Neural cell (in vitro differentiated cells): ENCODE measurements around the gene NEDD4L. TPM values are rescaled to one million over a fixed set of nuclear protein-coding genes. Genes with fewer than 3 reads are reported as not detected.

Experiments used
- H2AFZ ChIP-seq: fragments of 200-600, 300-800 bp; sonication (generic), shearing (Covaris generic); 2 replicates; pipeline ENCODE4 v1.6.0; 2014; ENCODE audit warnings: low read depth, mild to moderate bottlenecking, antibody characterized with exemption, low read length, moderate library complexity
- H3F3A ChIP-seq: fragments of 200-600 bp; shearing (Covaris generic); 2 replicates; pipeline ENCODE4 v1.6.1; 2016; ENCODE audit warnings: mild to moderate bottlenecking, moderate library complexity, mixed read lengths, antibody characterized with exemption, low read length; ENCODE audit not compliant: insufficient read depth, poor library complexity, severe bottlenecking
- H3K27ac ChIP-seq: fragments of 200-600, 300-800 bp; sonication (generic), shearing (Covaris generic); 2 replicates; pipeline ENCODE4 v1.5.1; 2014; ENCODE audit warnings: mild to moderate bottlenecking, low read length, moderate library complexity
- H3K27me3 ChIP-seq: fragments of 300-800, 200-600 bp; sonication (generic), shearing (Covaris generic); 2 replicates; pipeline ENCODE4 v1.6.0; 2014; ENCODE audit warnings: mild to moderate bottlenecking, low read depth, low read length, moderate library complexity; ENCODE audit not compliant: insufficient read depth
- H3K36me3 ChIP-seq: fragments of 300-800, 200-600 bp; sonication (generic), shearing (Covaris generic); 2 replicates; pipeline ENCODE4 v1.5.1; 2014; ENCODE audit warnings: mild to moderate bottlenecking, antibody characterized with exemption, low read length, moderate library complexity; ENCODE audit not compliant: insufficient read depth
- H3K4me2 ChIP-seq: fragments of 300-800, 200-600 bp; sonication (generic), shearing (Covaris generic); 2 replicates; pipeline ENCODE4 v1.6.0; 2014; ENCODE audit warnings: mild to moderate bottlenecking, low read length
- H3K4me3 ChIP-seq: fragments of 300-800, 200-600 bp; sonication (generic), shearing (Covaris generic); 2 replicates; pipeline ENCODE4 v1.5.1; 2014; ENCODE audit warnings: mild to moderate bottlenecking, low read length, moderate library complexity
- H3K79me2 ChIP-seq: fragments of 200-600 bp; shearing (Covaris generic); replicated peaks from 2 replicates; pipeline ENCODE4 v1.6.0; 2014; ENCODE audit warnings: mild to moderate bottlenecking, low read length, moderate library complexity; ENCODE audit not compliant: insufficient read depth
- H3K9ac ChIP-seq: fragments of 300-800, 200-600 bp; sonication (generic), shearing (Covaris generic); 2 replicates; pipeline ENCODE4 v1.6.1; 2016; ENCODE audit warnings: mild to moderate bottlenecking, low read length, mixed read lengths
- H3K9me2 ChIP-seq: fragments of 200-600 bp; shearing (Covaris generic); 2 replicates; pipeline ENCODE4 v1.6.1; 2016; ENCODE audit warnings: mild to moderate bottlenecking, low read length, mixed read lengths; ENCODE audit not compliant: insufficient read depth
- H3K9me3 ChIP-seq: fragments of 200-600, 300-800 bp; sonication (generic), shearing (Covaris generic); 2 replicates; pipeline ENCODE4 v1.6.1; 2016; ENCODE audit warnings: mild to moderate bottlenecking, mixed run types, low read length, moderate library complexity, mixed read lengths
- H4K20me1 ChIP-seq: fragments of 200-600 bp; shearing (Covaris generic); 2 replicates; pipeline ENCODE4 v1.6.1; 2016; ENCODE audit warnings: mild to moderate bottlenecking, mixed run types; ENCODE audit not compliant: insufficient read depth
- EP300 ChIP-seq: fragments of 450-650 bp; conservative IDR thresholded peaks from 2 replicates; pipeline ENCODE4 v1.6.1; 2014; ENCODE audit warnings: antibody characterized with exemption, mild to moderate bottlenecking, moderate library complexity; ENCODE audit not compliant: poor library complexity, severe bottlenecking
- EZH2 ChIP-seq: fragments of 200-600, 300-800 bp; shearing (Covaris generic), sonication (generic); IDR thresholded peaks from 2 replicates; pipeline ENCODE4 v1.6.1; 2014; ENCODE audit warnings: antibody characterized with exemption, low read length, borderline replicate concordance, mild to moderate bottlenecking; ENCODE audit not compliant: insufficient read depth, poor library complexity, severe bottlenecking
- MXI1 ChIP-seq: fragments of 450-650 bp; conservative IDR thresholded peaks from 2 replicates; pipeline ENCODE4 v1.6.1; 2014; ENCODE audit warnings: antibody characterized with exemption, mild to moderate bottlenecking; ENCODE audit not compliant: poor library complexity, severe bottlenecking
- POLR2AphosphoS5 ChIP-seq: IDR thresholded peaks from 2 replicates; pipeline ENCODE4 v1.6.1; 2012
- RAD21 ChIP-seq: fragments of 450-650 bp; conservative IDR thresholded peaks from 2 replicates; pipeline ENCODE4 v1.6.1; 2014; ENCODE audit warnings: antibody characterized with exemption, mild to moderate bottlenecking, moderate library complexity
- SMC3 ChIP-seq: fragments of 450-650 bp; conservative IDR thresholded peaks from 2 replicates; pipeline ENCODE4 v1.6.1; 2014; ENCODE audit warnings: antibody characterized with exemption, mild to moderate bottlenecking, moderate library complexity; ENCODE audit not compliant: poor library complexity
- TAF1 ChIP-seq: IDR thresholded peaks from 2 replicates; pipeline ENCODE4 v1.6.1; 2012; ENCODE audit warnings: low read depth
- polyA plus RNA-seq: library from polyadenylated mRNA; depleted of rRNA; stranded (reverse); fragments of >200 nt; gene quantifications from 2 replicates; pipeline ENCODE4 v1.2.3, GENCODE V29; 2014
- TF ChIP-seq, protein P1 (sequence below): fragments of 450-650 bp; IDR thresholded peaks from 2 replicates; pipeline ENCODE4 v1.5.1; 2014; ENCODE audit warnings: antibody characterized with exemption, mild to moderate bottlenecking, moderate library complexity; ENCODE audit not compliant: poor library complexity, severe bottlenecking
- TF ChIP-seq, protein P2 (sequence below): IDR thresholded peaks from 2 replicates; pipeline ENCODE4 v1.6.1; 2012; ENCODE audit warnings: borderline replicate concordance

Gene NEDD4L
- polyA plus RNA-seq, 1 donor from 2014 or later = 97.9 TPM

DNA sequence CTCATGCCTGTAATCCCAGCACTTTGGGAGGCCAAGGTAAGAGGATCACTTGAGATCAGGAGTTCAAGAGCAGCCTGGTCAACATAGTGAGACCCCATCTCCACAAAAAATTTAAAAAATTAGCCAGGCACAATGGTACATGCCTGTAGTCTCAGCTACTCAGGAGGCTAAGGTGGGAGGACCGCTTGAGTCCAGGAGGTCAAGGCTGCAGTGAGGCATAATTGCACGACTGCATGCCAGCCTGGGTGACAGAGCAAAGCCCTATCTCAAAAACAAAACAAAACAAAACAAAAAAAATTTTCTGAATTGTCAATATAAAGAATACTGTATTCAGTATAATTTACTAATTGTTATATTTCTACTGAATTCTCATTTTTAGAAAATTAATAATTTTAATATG lies 20.9 kb upstream of the NEDD4L start:
- no peak overlapping the region for H3K4me3 ChIP-seq
- no peaks in the 10 kb centered on the region for H3K27me3 ChIP-seq
- no peaks in the 10 kb centered on the region for H3K9me2 ChIP-seq
- no peaks in the 10 kb centered on the region for H3K9me3 ChIP-seq
- no peaks in the 10 kb centered on the region for H3F3A ChIP-seq
- H3K36me3 ChIP-seq = no peaks in the 10 kb centered on the region
- H3K9ac ChIP-seq = no peak overlapping the region
- no peak overlapping the region for H3K4me2 ChIP-seq
- no peak overlapping the region for H2AFZ ChIP-seq
- H4K20me1 ChIP-seq = no peaks in the 10 kb centered on the region
- H3K79me2 ChIP-seq = no peaks in the 10 kb centered on the region
- H3K27ac ChIP-seq = no peak overlapping the region
- TF ChIP-seq RAD21 = no peak
- TF ChIP-seq POLR2AphosphoS5 = no peak
- no peak for TF ChIP-seq EP300
- no peak for TF ChIP-seq MXI1

DNA sequence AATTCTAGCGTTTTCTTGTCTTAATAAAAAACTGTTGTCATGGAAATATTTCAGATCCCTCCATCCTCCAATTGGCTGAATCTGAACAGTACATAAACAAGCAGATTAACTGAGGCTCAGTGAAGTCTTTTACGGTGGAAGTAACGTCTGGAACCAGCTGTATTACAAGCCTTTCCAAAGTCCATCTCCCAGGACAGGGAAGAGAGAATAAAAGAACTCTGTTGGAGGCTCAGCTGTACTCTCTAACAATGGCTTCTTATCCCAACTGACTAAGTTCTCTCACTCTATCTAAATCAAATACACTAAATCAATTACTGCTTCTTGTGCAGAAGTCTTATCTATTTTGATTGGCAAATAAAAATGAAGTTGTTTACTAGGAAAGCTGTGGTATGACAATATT lies 19.9 kb upstream of the NEDD4L start:
- H2AFZ ChIP-seq = no peak overlapping the region
- TF ChIP-seq RAD21 (no peak), MXI1 (no peak), POLR2AphosphoS5 (no peak), SMC3 (no peak), EZH2 (no peak), TAF1 (no peak), EP300 (no peak)
- TF ChIP-seq, protein P1, sequence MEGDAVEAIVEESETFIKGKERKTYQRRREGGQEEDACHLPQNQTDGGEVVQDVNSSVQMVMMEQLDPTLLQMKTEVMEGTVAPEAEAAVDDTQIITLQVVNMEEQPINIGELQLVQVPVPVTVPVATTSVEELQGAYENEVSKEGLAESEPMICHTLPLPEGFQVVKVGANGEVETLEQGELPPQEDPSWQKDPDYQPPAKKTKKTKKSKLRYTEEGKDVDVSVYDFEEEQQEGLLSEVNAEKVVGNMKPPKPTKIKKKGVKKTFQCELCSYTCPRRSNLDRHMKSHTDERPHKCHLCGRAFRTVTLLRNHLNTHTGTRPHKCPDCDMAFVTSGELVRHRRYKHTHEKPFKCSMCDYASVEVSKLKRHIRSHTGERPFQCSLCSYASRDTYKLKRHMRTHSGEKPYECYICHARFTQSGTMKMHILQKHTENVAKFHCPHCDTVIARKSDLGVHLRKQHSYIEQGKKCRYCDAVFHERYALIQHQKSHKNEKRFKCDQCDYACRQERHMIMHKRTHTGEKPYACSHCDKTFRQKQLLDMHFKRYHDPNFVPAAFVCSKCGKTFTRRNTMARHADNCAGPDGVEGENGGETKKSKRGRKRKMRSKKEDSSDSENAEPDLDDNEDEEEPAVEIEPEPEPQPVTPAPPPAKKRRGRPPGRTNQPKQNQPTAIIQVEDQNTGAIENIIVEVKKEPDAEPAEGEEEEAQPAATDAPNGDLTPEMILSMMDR = no peak
- TF ChIP-seq, protein P2, sequence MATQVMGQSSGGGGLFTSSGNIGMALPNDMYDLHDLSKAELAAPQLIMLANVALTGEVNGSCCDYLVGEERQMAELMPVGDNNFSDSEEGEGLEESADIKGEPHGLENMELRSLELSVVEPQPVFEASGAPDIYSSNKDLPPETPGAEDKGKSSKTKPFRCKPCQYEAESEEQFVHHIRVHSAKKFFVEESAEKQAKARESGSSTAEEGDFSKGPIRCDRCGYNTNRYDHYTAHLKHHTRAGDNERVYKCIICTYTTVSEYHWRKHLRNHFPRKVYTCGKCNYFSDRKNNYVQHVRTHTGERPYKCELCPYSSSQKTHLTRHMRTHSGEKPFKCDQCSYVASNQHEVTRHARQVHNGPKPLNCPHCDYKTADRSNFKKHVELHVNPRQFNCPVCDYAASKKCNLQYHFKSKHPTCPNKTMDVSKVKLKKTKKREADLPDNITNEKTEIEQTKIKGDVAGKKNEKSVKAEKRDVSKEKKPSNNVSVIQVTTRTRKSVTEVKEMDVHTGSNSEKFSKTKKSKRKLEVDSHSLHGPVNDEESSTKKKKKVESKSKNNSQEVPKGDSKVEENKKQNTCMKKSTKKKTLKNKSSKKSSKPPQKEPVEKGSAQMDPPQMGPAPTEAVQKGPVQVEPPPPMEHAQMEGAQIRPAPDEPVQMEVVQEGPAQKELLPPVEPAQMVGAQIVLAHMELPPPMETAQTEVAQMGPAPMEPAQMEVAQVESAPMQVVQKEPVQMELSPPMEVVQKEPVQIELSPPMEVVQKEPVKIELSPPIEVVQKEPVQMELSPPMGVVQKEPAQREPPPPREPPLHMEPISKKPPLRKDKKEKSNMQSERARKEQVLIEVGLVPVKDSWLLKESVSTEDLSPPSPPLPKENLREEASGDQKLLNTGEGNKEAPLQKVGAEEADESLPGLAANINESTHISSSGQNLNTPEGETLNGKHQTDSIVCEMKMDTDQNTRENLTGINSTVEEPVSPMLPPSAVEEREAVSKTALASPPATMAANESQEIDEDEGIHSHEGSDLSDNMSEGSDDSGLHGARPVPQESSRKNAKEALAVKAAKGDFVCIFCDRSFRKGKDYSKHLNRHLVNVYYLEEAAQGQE = no peak
- no peaks in the 10 kb centered on the region for H3K27me3 ChIP-seq
- H3K27ac ChIP-seq = no peak overlapping the region
- no peak overlapping the region for H3K4me2 ChIP-seq
- H3K9ac ChIP-seq = no peak overlapping the region
- H3K9me3 ChIP-seq = no peaks in the 10 kb centered on the region
- H3K36me3 ChIP-seq = no peaks in the 10 kb centered on the region
- H3K4me3 ChIP-seq = no peak overlapping the region
- H3F3A ChIP-seq = no peaks in the 10 kb centered on the region
- no peaks in the 10 kb centered on the region for H4K20me1 ChIP-seq
- H3K9me2 ChIP-seq = no peaks in the 10 kb centered on the region
- no peaks in the 10 kb centered on the region for H3K79me2 ChIP-seq

DNA sequence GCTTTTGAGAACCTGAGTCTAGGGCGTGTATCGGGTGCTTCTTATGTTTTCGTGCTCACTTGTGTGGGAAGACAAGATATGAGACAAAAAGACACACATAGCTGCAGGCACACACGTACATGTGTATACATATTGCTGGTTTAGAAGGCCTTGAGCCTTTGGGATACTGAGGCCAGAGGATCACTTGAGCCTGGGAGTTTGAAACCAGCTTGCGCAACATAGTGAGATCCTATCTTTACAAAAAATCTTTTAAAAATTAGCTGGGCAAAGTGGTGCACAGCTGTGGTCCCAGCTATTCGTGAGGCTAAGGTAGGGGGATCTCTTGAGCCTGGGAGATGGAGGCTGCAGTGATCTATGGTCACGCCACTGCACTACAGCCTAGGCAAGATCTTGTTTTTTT lies 18.8 kb upstream of the NEDD4L start:
- H3K36me3 ChIP-seq = no peaks in the 10 kb centered on the region
- TF ChIP-seq SMC3 (no peak), RAD21 (no peak), TAF1 (no peak), POLR2AphosphoS5 (no peak), EP300 (no peak)
- TF ChIP-seq, protein P1 = no peak
- TF ChIP-seq, protein P2 = no peak
- H3K9me2 ChIP-seq = no peaks in the 10 kb centered on the region
- no peak overlapping the region for H3K27ac ChIP-seq
- no peak overlapping the region for H2AFZ ChIP-seq
- no peak overlapping the region for H3K4me2 ChIP-seq
- H3K9me3 ChIP-seq = no peaks in the 10 kb centered on the region
- no peaks in the 10 kb centered on the region for H3K79me2 ChIP-seq
- no peaks in the 10 kb centered on the region for H4K20me1 ChIP-seq
- H3K4me3 ChIP-seq = no peak overlapping the region
- H3K9ac ChIP-seq = no peak overlapping the region
- H3F3A ChIP-seq = no peaks in the 10 kb centered on the region
- H3K27me3 ChIP-seq = no peaks in the 10 kb centered on the region
